Upper lobe of right lung (tissue), 1 donor: Measurements from ENCODE around the gene CIRBP. TPM values are rescaled to one million over a fixed set of nuclear protein-coding genes. Genes with fewer than 3 reads are reported as not detected.

Experiments
- ATAC-seq: fragments of 200-7000 bp; cut with Tn5 transposase; one replicate; pipeline ENCODE4 v1.9.1; 2020; ENCODE audit warnings: mild to moderate bottlenecking, moderate library complexity
- DNase-seq: peaks from one replicate; pipeline ENCODE4 v3.0.0-alpha.2; 2020
- H3K27ac ChIP-seq: fragments of 200-600 bp; one replicate; pipeline ENCODE4 v1.8.0; 2022
- H3K27me3 ChIP-seq: fragments of 200-600 bp; one replicate; pipeline ENCODE4 v1.8.0; 2022; ENCODE audit warnings: mild to moderate bottlenecking
- H3K36me3 ChIP-seq: fragments of 200-600 bp; one replicate; pipeline ENCODE4 v1.8.0; 2022
- H3K4me1 ChIP-seq: fragments of 200-600 bp; one replicate; pipeline ENCODE4 v1.8.0; 2022
- H3K4me3 ChIP-seq: fragments of 200-600 bp; one replicate; pipeline ENCODE4 v1.8.0; 2022; ENCODE audit warnings: mild to moderate bottlenecking
- H3K9me3 ChIP-seq: fragments of 200-600 bp; one replicate; pipeline ENCODE4 v1.8.0; 2022
- CTCF ChIP-seq: fragments of 200-600 bp; IDR thresholded peaks from one replicate; pipeline ENCODE4 v1.8.0; 2022; ENCODE audit warnings: antibody characterized with exemption
- intact Hi-C: fragments of 100-400 bp; cut with DNase I; formaldehyde crosslinking; loops from one replicate; pipeline ENCODE4 v1.11.0; 2022
- total RNA-seq: library from RNA; stranded (reverse); fragmentation: NEBNext Ultra II Directional; extraction: Animal tissue kit (Norgen Biotek cat#: 25700); gene quantifications from one replicate; pipeline ENCODE4 v1.2.1, GENCODE V29; 2021
- donor health status: DM: no; HTN: yes; CAD: no; lungs with severe emphysema.

Gene CIRBP
- total RNA-seq, 1 donor from 2014 or later = 322 TPM

- Histone ChIP-seq H3K4me1 (no peaks in the 10 kb centered on the region), H3K9me3 (no peaks in the 10 kb centered on the region), H3K27ac (no peak overlapping the region), H3K36me3 (no peaks in the 10 kb centered on the region), H3K27me3 (peaks cover 61% of the 10 kb centered on the region), H3K4me3 (no peak overlapping the region)
- no peak for ATAC-seq
- no peak for TF ChIP-seq CTCF
- DNase-seq = no peak
- intact Hi-C loops = no loop called here
Observed at GRCh38 chr19:1293782-1294604, 24.9 kb downstream of the CIRBP start.

DNA sequence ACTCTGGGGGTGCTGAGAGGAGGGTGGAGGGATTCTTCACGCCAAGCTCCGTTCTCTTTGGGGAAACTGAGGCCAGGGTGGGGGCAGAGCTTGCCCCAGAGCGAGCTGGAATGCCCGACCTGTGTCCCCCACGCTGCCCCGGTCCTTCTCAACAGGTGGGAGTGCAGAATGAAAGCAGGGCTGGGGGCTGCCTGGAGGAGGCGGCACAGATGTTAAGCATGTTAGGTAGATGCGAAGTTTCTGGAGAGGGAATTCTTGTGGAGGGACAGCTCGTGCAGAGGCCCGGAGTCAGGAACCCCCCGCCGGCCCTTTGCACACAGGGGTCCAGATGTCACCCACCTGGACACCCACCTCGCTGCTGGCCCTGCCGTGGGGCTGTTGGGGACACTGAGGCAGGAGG is 25.6 kb downstream of the CIRBP start:
- TF ChIP-seq CTCF = no peak
- Histone ChIP-seq H3K4me3 (no peak overlapping the region), H3K36me3 (no peaks in the 10 kb centered on the region), H3K9me3 (no peaks in the 10 kb centered on the region), H3K27me3 (peaks cover 56% of the 10 kb centered on the region), H3K4me1 (no peaks in the 10 kb centered on the region), H3K27ac (no peak overlapping the region)
- DNase-seq (no peak), ATAC-seq (no peak)
- intact Hi-C loops = no loop called here

- no peaks in the 10 kb centered on the region for H3K9me3 ChIP-seq
- peaks cover 49% of the 10 kb centered on the region for H3K27me3 ChIP-seq
- intact Hi-C loops = no loop called here
- TF ChIP-seq CTCF = no peak
- H3K36me3 ChIP-seq = no peaks in the 10 kb centered on the region
- no peaks in the 10 kb centered on the region for H3K4me1 ChIP-seq
- DNase-seq (no peak), ATAC-seq (peak; percentile 38)
- H3K27ac ChIP-seq = no peak overlapping the region
- no peak overlapping the region for H3K4me3 ChIP-seq
Observed at GRCh38 chr19:1295169-1296012, 26.3 kb downstream of the CIRBP start.

- Histone ChIP-seq H3K4me1 (no peaks in the 10 kb centered on the region), H3K27ac (no peak overlapping the region), H3K4me3 (no peak overlapping the region), H3K9me3 (no peaks in the 10 kb centered on the region), H3K36me3 (no peaks in the 10 kb centered on the region), H3K27me3 (peaks cover 42% of the 10 kb centered on the region)
- intact Hi-C loops = no loop called here
- no peak for ATAC-seq
- TF ChIP-seq CTCF = no peak
- no peak for DNase-seq
Observed at GRCh38 chr19:1296078-1296477, 26.9 kb downstream of the CIRBP start.

- no peaks in the 10 kb centered on the region for H3K9me3 ChIP-seq
- no peaks in the 10 kb centered on the region for H3K36me3 ChIP-seq
- no peak overlapping the region for H3K4me3 ChIP-seq
- TF ChIP-seq CTCF = no peak
- H3K4me1 ChIP-seq = no peaks in the 10 kb centered on the region
- no peak for ATAC-seq
- intact Hi-C loops = no loop called here
- no peak overlapping the region for H3K27ac ChIP-seq
- DNase-seq = no peak
- peaks cover 35% of the 10 kb centered on the region for H3K27me3 ChIP-seq
Observed at GRCh38 chr19:1296575-1297271, 27.6 kb downstream of the CIRBP start.
